HUES6 (cell line): ENCODE measurements around the gene OTOP3.
"Not testable (repeated sequence)": the region's sequence is repeated elsewhere in the genome, so short reads cannot be mapped to it uniquely, and the experiment has no call there.

ENCODE experiments used
- H3K27ac ChIP-seq: 2 replicates; pipeline ENCODE4 v1.7.0; 2013; ENCODE audit warnings: low read depth, mild to moderate bottlenecking, low read length, inconsistent platforms
- H3K27me3 ChIP-seq: 2 replicates; pipeline ENCODE4 v1.6.1; 2013; ENCODE audit warnings: low read length; ENCODE audit not compliant: control insufficient read depth, insufficient read depth
- H3K36me3 ChIP-seq: 2 replicates; pipeline ENCODE4 v1.6.1; 2013; ENCODE audit warnings: low read length; ENCODE audit not compliant: control insufficient read depth, insufficient read depth
- H3K4me1 ChIP-seq: 2 replicates; pipeline ENCODE4 v1.6.1; 2013; ENCODE audit warnings: low read length; ENCODE audit not compliant: control insufficient read depth, insufficient read depth
- H3K4me3 ChIP-seq: 2 replicates; pipeline ENCODE4 v1.5.1; 2013; ENCODE audit warnings: low read depth, low read length
- H3K9ac ChIP-seq: one replicate; pipeline ENCODE4 v1.6.1; 2013; ENCODE audit warnings: mild to moderate bottlenecking, low read length
- H3K9me3 ChIP-seq: 2 replicates; pipeline ENCODE4 v1.6.1; 2013; ENCODE audit warnings: low read depth, low read length; ENCODE audit not compliant: control insufficient read depth, insufficient read depth

Gene OTOP3

GRCh38 chr17:74901353-74902135 lies 34.2 kb upstream of the OTOP3 start:
- Histone ChIP-seq H3K4me3 (no peak overlapping the region), H3K27me3 (peaks cover 17% of the 10 kb centered on the region), H3K36me3 (no peaks in the 10 kb centered on the region), H3K9me3 (no peaks in the 10 kb centered on the region), H3K4me1 (peaks cover 3% of the 10 kb centered on the region; the same call in 1 of the 2 replicates), H3K27ac (no peak overlapping the region), H3K9ac (no peak overlapping the region)

DNA sequence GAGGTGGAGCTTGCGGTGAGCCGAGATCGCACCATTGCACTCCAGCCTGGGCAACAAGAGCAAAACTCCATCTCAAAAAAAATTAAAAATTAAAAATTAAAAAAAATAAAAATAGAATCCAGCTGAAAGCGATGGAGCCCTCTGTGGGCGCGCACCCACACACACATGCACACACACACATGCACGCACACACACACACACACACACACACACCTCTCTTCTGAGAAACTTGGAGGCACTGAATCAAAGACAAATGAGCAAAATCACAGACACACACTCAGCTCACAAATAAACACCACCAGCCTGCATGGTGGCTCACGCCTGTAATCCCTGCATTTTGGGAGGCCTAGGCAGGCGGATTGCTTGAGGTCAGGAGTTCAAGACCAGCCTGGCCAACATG lies 32.7 kb upstream of the OTOP3 start:
- Histone ChIP-seq H3K4me1 (peaks cover 3% of the 10 kb centered on the region; the same call in 1 of the 2 replicates), H3K9me3 (no peaks in the 10 kb centered on the region), H3K27me3 (peaks cover 11% of the 10 kb centered on the region; the same call in 1 of the 2 replicates), H3K4me3 (no peak overlapping the region), H3K27ac (no peak overlapping the region), H3K9ac (no peak overlapping the region), H3K36me3 (no peaks in the 10 kb centered on the region)

- Histone ChIP-seq H3K9me3 (no peaks in the 10 kb centered on the region), H3K4me1 (peaks cover 5% of the 10 kb centered on the region; the same call in 1 of the 2 replicates), H3K27me3 (peaks cover 11% of the 10 kb centered on the region; the same call in 1 of the 2 replicates), H3K4me3 (no peak overlapping the region), H3K36me3 (no peaks in the 10 kb centered on the region), H3K9ac (no peak overlapping the region), H3K27ac (no peak overlapping the region)
Observed at GRCh38 chr17:74903671-74904070, 32.0 kb upstream of the OTOP3 start.

DNA sequence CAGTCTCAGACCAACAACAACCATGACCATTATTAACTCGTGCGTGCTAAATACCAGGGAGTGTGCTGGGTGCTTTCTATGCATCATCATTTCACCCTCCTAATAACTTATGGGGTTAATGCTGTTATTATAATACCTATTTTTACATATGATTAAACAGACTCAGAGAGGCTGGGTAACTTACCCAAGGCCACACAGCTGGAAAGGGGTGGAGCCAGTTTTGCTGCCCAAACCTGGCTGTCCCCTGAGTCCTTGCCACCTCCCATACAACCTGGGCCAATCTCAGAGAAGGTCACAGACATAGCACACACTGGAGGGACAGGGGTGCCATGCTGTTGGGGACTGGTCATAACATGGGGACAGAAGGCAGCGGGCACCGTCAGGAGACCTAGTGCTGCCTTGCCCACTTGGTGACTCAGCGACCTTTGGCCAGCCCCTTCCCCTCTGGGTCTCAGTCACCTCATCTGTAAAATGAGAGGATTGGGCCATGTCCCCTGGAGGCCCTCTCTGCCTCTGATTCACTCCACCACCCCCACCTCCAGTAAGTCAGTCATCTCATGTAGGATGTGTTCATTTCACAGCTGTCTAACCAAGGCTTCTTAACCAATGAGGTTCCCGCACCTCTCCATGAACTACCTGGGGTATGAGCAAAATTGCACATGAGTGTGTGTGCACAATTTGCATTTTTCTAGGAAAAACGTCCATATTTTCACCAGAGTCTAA lies 30.9 kb upstream of the OTOP3 start:
- Histone ChIP-seq H3K4me1 (peaks cover 9% of the 10 kb centered on the region; the same call in 1 of the 2 replicates), H3K27ac (no peak overlapping the region), H3K4me3 (no peak overlapping the region), H3K36me3 (no peaks in the 10 kb centered on the region), H3K9ac (no peak overlapping the region), H3K27me3 (peaks cover 10% of the 10 kb centered on the region; the same call in 1 of the 2 replicates), H3K9me3 (no peaks in the 10 kb centered on the region)

- H3K27ac ChIP-seq, H3K9me3 ChIP-seq, H3K9ac ChIP-seq, H3K36me3 ChIP-seq, H3K27me3 ChIP-seq, H3K4me1 ChIP-seq, H3K4me3 ChIP-seq: not testable (repeated sequence)
Observed at GRCh38 chr17:74906214-74906793, 29.4 kb upstream of the OTOP3 start.

DNA sequence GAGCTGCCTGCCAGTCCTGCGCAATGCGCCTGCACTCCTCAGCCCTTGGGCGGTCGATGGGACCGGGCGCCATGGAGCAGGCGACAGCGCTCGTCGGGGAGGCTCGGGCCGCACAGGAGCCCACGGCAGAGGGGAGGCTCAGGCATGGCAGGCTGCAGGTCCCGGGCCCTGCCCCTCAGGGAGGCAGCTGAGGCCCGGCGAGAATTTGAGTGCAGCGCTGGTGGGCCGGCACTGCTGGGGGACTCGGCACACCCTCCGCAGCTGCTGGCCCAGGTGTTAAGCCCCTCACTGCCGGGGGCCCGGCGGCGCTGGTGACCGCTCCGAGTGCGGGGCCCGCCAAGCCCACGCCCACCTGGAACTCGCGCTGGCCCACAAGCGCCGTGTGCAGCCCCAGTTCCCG lies 28.7 kb upstream of the OTOP3 start:
- no peak overlapping the region for H3K9ac ChIP-seq
- H3K9me3 ChIP-seq: no peaks in the 10 kb centered on the region
- H3K27me3 ChIP-seq: peaks cover 5% of the 10 kb centered on the region; the same call in 1 of the 2 replicates
- H3K36me3 ChIP-seq: no peaks in the 10 kb centered on the region
- H3K4me3 ChIP-seq: no peak overlapping the region
- peaks cover 9% of the 10 kb centered on the region; the same call in 1 of the 2 replicates for H3K4me1 ChIP-seq
- H3K27ac ChIP-seq: no peak overlapping the region

GRCh38 chr17:74909097-74909496 lies 26.6 kb upstream of the OTOP3 start:
- not testable (repeated sequence) for H3K27ac ChIP-seq, H3K4me3 ChIP-seq, H3K36me3 ChIP-seq, H3K4me1 ChIP-seq, H3K9ac ChIP-seq, H3K9me3 ChIP-seq, H3K27me3 ChIP-seq

DNA sequence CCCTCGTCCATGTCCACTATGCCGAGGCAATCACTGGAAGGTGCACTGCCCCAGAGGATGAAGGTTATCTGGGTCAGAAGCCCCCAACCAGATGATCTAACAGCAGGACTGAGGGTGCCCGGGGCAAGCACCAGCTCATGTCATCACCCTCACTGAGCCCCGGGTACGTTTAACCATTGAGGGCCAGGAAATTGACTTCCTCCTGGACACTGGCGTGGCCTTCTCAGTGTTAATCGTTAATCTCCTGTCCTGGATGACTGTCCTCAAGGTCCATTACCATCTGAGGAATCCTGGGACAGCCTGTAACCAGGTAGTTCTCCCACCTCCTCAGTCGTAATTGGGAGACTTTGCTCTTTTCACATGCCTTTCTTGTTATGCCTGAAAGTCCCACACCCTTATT lies 24.3 kb upstream of the OTOP3 start:
- not testable (repeated sequence) for H3K9ac ChIP-seq, H3K36me3 ChIP-seq, H3K27ac ChIP-seq, H3K4me3 ChIP-seq, H3K4me1 ChIP-seq, H3K9me3 ChIP-seq, H3K27me3 ChIP-seq

DNA sequence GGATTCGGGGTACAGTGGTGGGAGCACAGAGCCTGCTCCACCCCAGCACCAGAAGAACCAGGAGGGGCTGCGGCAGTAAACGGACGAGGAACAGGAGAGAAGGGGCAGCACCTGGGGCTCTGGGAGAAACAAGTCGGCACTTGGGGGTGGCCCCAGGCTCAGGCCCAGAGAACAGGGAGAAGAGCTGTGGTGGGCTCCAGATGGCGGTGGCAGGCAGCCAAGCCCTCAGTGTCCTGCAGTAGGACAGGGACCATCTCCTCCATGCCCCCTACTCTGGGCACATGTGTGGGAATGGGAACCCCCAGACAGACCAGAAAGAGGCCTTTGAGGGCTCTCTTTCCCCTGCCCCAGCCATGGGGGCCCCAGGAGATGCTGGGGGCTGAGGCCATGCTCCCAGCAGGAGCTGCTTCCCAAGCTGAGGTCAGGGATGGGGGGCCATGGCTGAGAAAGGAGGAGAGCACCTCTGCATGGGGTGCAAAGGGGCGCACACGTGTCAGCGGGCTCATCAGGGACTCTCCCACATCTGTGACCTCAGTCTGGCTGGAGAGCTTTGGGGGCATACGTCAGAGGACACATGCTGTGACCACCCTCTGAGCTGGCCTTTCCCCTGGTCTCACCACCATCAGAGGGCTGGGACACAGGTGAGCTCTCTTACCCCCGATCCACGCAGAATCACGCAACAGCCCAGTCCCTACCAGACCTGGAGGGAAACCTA lies 19.4 kb upstream of the OTOP3 start:
- H3K27ac ChIP-seq: no peak overlapping the region

GRCh38 chr17:74916851-74917199 lies 18.9 kb upstream of the OTOP3 start:
- Histone ChIP-seq H3K27me3 (peaks cover 20% of the 10 kb centered on the region), H3K27ac (no peak overlapping the region), H3K9me3 (no peaks in the 10 kb centered on the region), H3K36me3 (no peaks in the 10 kb centered on the region), H3K4me3 (no peak overlapping the region), H3K4me1 (peaks cover 15% of the 10 kb centered on the region; the same call in 1 of the 2 replicates), H3K9ac (no peak overlapping the region)

More for the DNA sequence above, 19.4 kb upstream of the OTOP3 start:
- H3K27me3 ChIP-seq: peaks cover 14% of the 10 kb centered on the region
- H3K9me3 ChIP-seq: no peaks in the 10 kb centered on the region
- H3K4me3 ChIP-seq: no peak overlapping the region
- no peak overlapping the region for H3K9ac ChIP-seq
- H3K36me3 ChIP-seq: no peaks in the 10 kb centered on the region
- peaks cover 12% of the 10 kb centered on the region; the same call in 1 of the 2 replicates for H3K4me1 ChIP-seq
